GM12891 (cell line): ENCODE data around the gene FYB1.

Source experiments
- POLR2A ChIP-seq: IDR thresholded peaks from 2 replicates; pipeline ENCODE4 v1.6.1; 2011; ENCODE audit warnings: low read depth, low read length, control low read depth
- POLR2AphosphoS5 ChIP-seq: IDR thresholded peaks from 2 replicates; pipeline ENCODE4 v1.6.1; 2011; ENCODE audit warnings: low read depth, low read length, control low read depth
- SPI1 ChIP-seq: IDR thresholded peaks from 2 replicates; pipeline ENCODE4 v1.6.1; 2011; ENCODE audit warnings: low read depth, low read length, control low read depth
- TAF1 ChIP-seq: IDR thresholded peaks from 2 replicates; pipeline ENCODE4 v1.6.1; 2011; ENCODE audit warnings: low read depth, low read length, control low read depth

DNA sequence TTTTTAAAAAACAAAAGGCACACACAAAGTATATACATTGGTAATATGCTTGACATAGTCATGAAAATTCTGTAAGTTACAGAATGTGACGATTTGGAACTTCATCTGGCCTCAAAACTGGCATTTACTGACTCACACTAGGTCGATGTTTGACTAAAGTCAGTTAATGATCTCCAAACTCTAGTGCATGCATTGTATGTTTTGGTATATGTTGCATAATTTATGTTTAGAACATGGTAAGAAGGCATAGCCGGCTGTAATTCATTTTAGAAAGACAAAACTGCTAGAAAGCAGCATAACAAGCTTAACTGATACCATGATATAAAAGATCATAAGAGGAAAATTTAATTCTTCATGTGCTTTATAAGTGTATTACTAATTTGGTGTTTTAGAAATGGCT lies 86.6 kb downstream of the FYB1 start:
- TF ChIP-seq POLR2AphosphoS5 (no peak), TAF1 (no peak), POLR2A (no peak), SPI1 (no peak)
